SW480 (cell line): ENCODE results near the gene ACTG2.

Experiments
- DNase-seq: peaks from one replicate; pipeline ENCODE4 v3.0.0-alpha.2; 2016; ENCODE audit warnings: low spot score

Gene ACTG2

GRCh38 chr2:73969356-73969755 lies 76.5 kb downstream of the ACTG2 start:
- DNase-seq, result no peak
